Stimulated activated memory B cell treated with anti-CD40 and anti-IgM and Interleukin-4, amounts not matched to agents 10 μg/mL and 1 μg/mL and 100 μg/mL, for 72 hours (primary cell): Measurements from ENCODE around the gene BUB1B.

Experiments used
- ATAC-seq: fragments of 150-1000 bp; cut with Tn5 transposase; 2 replicates; pipeline ENCODE4 v1.10.0; 2021
- H3K27ac Mint-ChIP-seq: one replicate; pipeline ENCODE4 v1.8.0; 2022; ENCODE audit warnings: mild to moderate bottlenecking, mixed read lengths
- H3K27me3 Mint-ChIP-seq: one replicate; pipeline ENCODE4 v1.8.0; 2022; ENCODE audit warnings: mixed read lengths
- H3K36me3 Mint-ChIP-seq: one replicate; pipeline ENCODE4 v1.8.0; 2022; ENCODE audit warnings: mixed read lengths
- H3K4me1 Mint-ChIP-seq: one replicate; pipeline ENCODE4 v1.8.0; 2022; ENCODE audit warnings: mixed read lengths
- H3K4me3 Mint-ChIP-seq: one replicate; pipeline ENCODE4 v1.8.0; 2022; ENCODE audit warnings: mild to moderate bottlenecking, moderate library complexity, mixed read lengths
- H3K9me3 Mint-ChIP-seq: one replicate; pipeline ENCODE4 v1.8.0; 2022; ENCODE audit warnings: mixed read lengths

The BUB1B gene

GRCh38 chr15:40265355-40265754 lies 104.5 kb downstream of the BUB1B start:
- Mint-ChIP-seq H3K27ac (no peak overlapping the region), H3K9me3 (no peaks in the 10 kb centered on the region), H3K36me3 (no peaks in the 10 kb centered on the region), H3K27me3 (no peaks in the 10 kb centered on the region), H3K4me1 (no peaks in the 10 kb centered on the region), H3K4me3 (no peak overlapping the region)
- no peak for ATAC-seq

- no peak overlapping the region for H3K27ac Mint-ChIP-seq
- no peaks in the 10 kb centered on the region for H3K36me3 Mint-ChIP-seq
- no peak for ATAC-seq
- no peaks in the 10 kb centered on the region for H3K9me3 Mint-ChIP-seq
- no peaks in the 10 kb centered on the region for H3K27me3 Mint-ChIP-seq
- no peak overlapping the region for H3K4me3 Mint-ChIP-seq
- no peaks in the 10 kb centered on the region for H3K4me1 Mint-ChIP-seq
Observed at GRCh38 chr15:40265875-40266274, 105.0 kb downstream of the BUB1B start.

GRCh38 chr15:40266828-40267304 lies 106.0 kb downstream of the BUB1B start:
- no peak for ATAC-seq
- no peaks in the 10 kb centered on the region for H3K4me1 Mint-ChIP-seq
- H3K9me3 Mint-ChIP-seq: no peaks in the 10 kb centered on the region
- H3K27me3 Mint-ChIP-seq: no peaks in the 10 kb centered on the region
- no peak overlapping the region for H3K27ac Mint-ChIP-seq
- no peak overlapping the region for H3K4me3 Mint-ChIP-seq
- H3K36me3 Mint-ChIP-seq: no peaks in the 10 kb centered on the region

GRCh38 chr15:40267670-40268069 lies 106.8 kb downstream of the BUB1B start:
- H3K4me3 Mint-ChIP-seq: no peak overlapping the region
- no peaks in the 10 kb centered on the region for H3K27me3 Mint-ChIP-seq
- no peaks in the 10 kb centered on the region for H3K4me1 Mint-ChIP-seq

GRCh38 chr15:40269604-40270003 lies 108.7 kb downstream of the BUB1B start:
- no peaks in the 10 kb centered on the region for H3K4me1 Mint-ChIP-seq
- no peak for ATAC-seq
- H3K27me3 Mint-ChIP-seq: no peaks in the 10 kb centered on the region
- H3K36me3 Mint-ChIP-seq: no peaks in the 10 kb centered on the region
- no peak overlapping the region for H3K27ac Mint-ChIP-seq
- H3K4me3 Mint-ChIP-seq: no peak overlapping the region
- no peaks in the 10 kb centered on the region for H3K9me3 Mint-ChIP-seq

More at GRCh38 chr15:40267670-40268069, 106.8 kb downstream of the BUB1B start:
- no peaks in the 10 kb centered on the region for H3K9me3 Mint-ChIP-seq
- H3K27ac Mint-ChIP-seq: no peak overlapping the region
- no peak for ATAC-seq
- no peaks in the 10 kb centered on the region for H3K36me3 Mint-ChIP-seq

- Mint-ChIP-seq H3K4me1 (no peaks in the 10 kb centered on the region), H3K36me3 (no peaks in the 10 kb centered on the region), H3K27me3 (no peaks in the 10 kb centered on the region), H3K4me3 (no peak overlapping the region), H3K27ac (no peak overlapping the region), H3K9me3 (no peaks in the 10 kb centered on the region)
- no peak for ATAC-seq
Observed at GRCh38 chr15:40270246-40270995, 109.6 kb downstream of the BUB1B start.
